Stimulated activated CD8-positive, alpha-beta memory T cell treated with anti-CD3 and anti-CD28 coated beads, Interleukin-2, amount 100 ng/mL, for 48 hours (primary cell): ENCODE results near the gene KCNAB1.
"Not testable (repeated sequence)": the region's sequence is repeated elsewhere in the genome, so short reads cannot be mapped to it uniquely, and the experiment has no call there.

Source experiments
- DNase-seq, 2 donors: peaks; one replicate each; pipeline ENCODE4 v3.0.0-alpha.2; 2020; ENCODE audit warnings: low read depth in 2 of 2

KCNAB1 gene

GRCh38 chr3:156120528-156121251, at the start of gene KCNAB1:
TSS of gene KCNAB1 (plus strand) at chr3:156120578.
- DNase-seq: no peak

GRCh38 chr3:156071031-156071430, 49.3 kb upstream of the KCNAB1 start:
- no peak for DNase-seq

- DNase-seq: not testable (repeated sequence)
Observed at GRCh38 chr3:156072950-156073657, 47.3 kb upstream of the KCNAB1 start.

- no peak for DNase-seq
Observed at GRCh38 chr3:156090126-156090525, 30.3 kb upstream of the KCNAB1 start.

- DNase-seq: no peak
Observed at GRCh38 chr3:156093964-156094363, 26.4 kb upstream of the KCNAB1 start.

GRCh38 chr3:156094391-156094790, 26.0 kb upstream of the KCNAB1 start:
- no peak for DNase-seq

- DNase-seq: not testable (repeated sequence)
Observed at GRCh38 chr3:156095652-156096051, 24.7 kb upstream of the KCNAB1 start.

- DNase-seq: no peak
Observed at GRCh38 chr3:156098437-156099035, 21.8 kb upstream of the KCNAB1 start.

GRCh38 chr3:156099348-156099747, 21.0 kb upstream of the KCNAB1 start:
- not testable (repeated sequence) for DNase-seq

- DNase-seq: not testable (repeated sequence)
Observed at GRCh38 chr3:156099984-156100383, 20.4 kb upstream of the KCNAB1 start.

- DNase-seq: no peak
Observed at GRCh38 chr3:156102267-156102931, 18.0 kb upstream of the KCNAB1 start.

GRCh38 chr3:156106721-156107373, 13.5 kb upstream of the KCNAB1 start:
- no peak for DNase-seq

- no peak for DNase-seq
Observed at GRCh38 chr3:156107504-156107903, 12.9 kb upstream of the KCNAB1 start.

- no peak for DNase-seq
Observed at GRCh38 chr3:156108616-156109015, 11.8 kb upstream of the KCNAB1 start.

GRCh38 chr3:156109989-156110388, 10.4 kb upstream of the KCNAB1 start:
- no peak for DNase-seq

GRCh38 chr3:156126467-156126866, 6.1 kb downstream of the KCNAB1 start:
- no peak for DNase-seq

- DNase-seq: no peak
Observed at GRCh38 chr3:156131241-156131640, 10.9 kb downstream of the KCNAB1 start.

GRCh38 chr3:156131799-156132198, 11.4 kb downstream of the KCNAB1 start:
- DNase-seq: no peak

- DNase-seq: no peak
Observed at GRCh38 chr3:156132313-156132712, 11.9 kb downstream of the KCNAB1 start.

- no peak for DNase-seq
Observed at GRCh38 chr3:156133076-156133475, 12.7 kb downstream of the KCNAB1 start.

- no peak for DNase-seq
Observed at GRCh38 chr3:156135921-156136638, 15.7 kb downstream of the KCNAB1 start.
